ENCODE results near the gene TMEM86A. TPM values are rescaled to one million over a fixed set of nuclear protein-coding genes. Genes with fewer than 3 reads are reported as not detected.

The TMEM86A gene
- total and polyA plus RNA-seq, 3 experiments from 2014 or later = 0.54 to 1.3 (median 1.0) TPM

GRCh38 chr11:18736590-18737148 is 38.1 kb downstream of the TMEM86A start:
- ChIA-PET CTCF (interaction anchor here (1.3 kb wide), 1 partner anchor 15 kb away, joined by 4 read pairs; no protein-coding TSS in a partner anchor), POLR2A (no interaction called here)
- no peak for DNase-seq
- no peak overlapping the region for H3K27ac ChIP-seq (ENCODE audit: low read depth, low read length)
- Mint-ChIP-seq H3K4me1 (peaks cover 3 to 5% (median 4%) of the 10 kb centered on the region in 3 donors), H3K27ac (no peak overlapping the region), H3K27me3 (peaks cover 1 to 7% of the 10 kb centered on the region in 2 donors), H3K9me3 (no peaks in the 10 kb centered on the region), H3K36me3 (no peaks in the 10 kb centered on the region), H3K4me3 (no peak overlapping the region)
- no peaks in the 10 kb centered on the region for H3K36me3 ChIP-seq (ENCODE audit: insufficient read depth, low read length)
- H3K4me1 ChIP-seq (ENCODE audit: insufficient read depth, low read length) = no peaks in the 10 kb centered on the region
- no peaks in the 10 kb centered on the region for H3K9me3 ChIP-seq (ENCODE audit: low read length)
- H3K27me3 ChIP-seq (ENCODE audit: insufficient read depth, low read length, poor library complexity, severe bottlenecking) = no peaks in the 10 kb centered on the region
- no peak overlapping the region for H3K4me3 ChIP-seq (ENCODE audit: low read length)

DNA sequence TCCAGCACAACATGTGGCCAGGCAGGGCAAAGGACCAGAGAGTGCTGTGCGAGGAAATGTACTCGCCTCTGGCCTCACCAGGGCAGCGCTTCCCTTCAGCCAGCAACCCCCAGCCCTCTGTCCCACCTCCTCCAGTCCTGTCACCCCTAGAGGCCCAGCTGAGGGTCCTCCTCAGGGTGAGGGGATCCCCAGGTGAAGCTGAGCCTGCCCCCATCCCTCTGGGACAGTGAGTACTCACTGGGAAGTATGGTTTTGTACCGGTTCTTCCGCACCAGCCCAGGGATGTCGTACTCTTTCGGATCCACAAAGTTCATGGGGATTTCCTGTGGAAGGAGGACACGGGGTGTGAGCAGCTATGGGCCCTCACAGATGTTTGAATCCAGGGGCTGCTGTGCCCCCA is 39.1 kb downstream of the TMEM86A start:
- no peaks in the 10 kb centered on the region for H3K9me3 Mint-ChIP-seq
- no peak for DNase-seq
- Histone ChIP-seq H3K9me3 (ENCODE audit: low read length) (no peaks in the 10 kb centered on the region), H3K27ac (ENCODE audit: low read depth, low read length) (no peak overlapping the region), H3K36me3 (ENCODE audit: insufficient read depth, low read length) (no peaks in the 10 kb centered on the region), H3K27me3 (ENCODE audit: insufficient read depth, low read length, poor library complexity, severe bottlenecking) (no peaks in the 10 kb centered on the region), H3K4me1 (ENCODE audit: insufficient read depth, low read length) (no peaks in the 10 kb centered on the region), H3K4me3 (ENCODE audit: low read length) (no peak overlapping the region)
- peaks cover 1 to 7% of the 10 kb centered on the region in 2 donors for H3K27me3 Mint-ChIP-seq
- POLR2A ChIA-PET = no interaction called here
- no peaks in the 10 kb centered on the region for H3K4me1 Mint-ChIP-seq
- peak overlapping the region in 1 of 8 donors; percentile 14 for H3K27ac Mint-ChIP-seq
- no peak overlapping the region for H3K4me3 Mint-ChIP-seq
- no peaks in the 10 kb centered on the region for H3K36me3 Mint-ChIP-seq
- CTCF ChIA-PET = interaction anchor here (0.6 to 1.0 kb wide), 2 partner anchors 15 to 168 kb away, joined by 4 read pairs; no protein-coding TSS in a partner anchor

GRCh38 chr11:18739685-18740084 is 41.1 kb downstream of the TMEM86A start:
- Mint-ChIP-seq H3K4me3 (no peak overlapping the region), H3K36me3 (no peaks in the 10 kb centered on the region), H3K9me3 (no peaks in the 10 kb centered on the region), H3K27me3 (peaks cover 1 to 7% of the 10 kb centered on the region in 2 donors), H3K4me1 (no peaks in the 10 kb centered on the region), H3K27ac (no peak overlapping the region)
- no peak overlapping the region for H3K27ac ChIP-seq (ENCODE audit: low read depth, low read length)
- no peaks in the 10 kb centered on the region for H3K27me3 ChIP-seq (ENCODE audit: insufficient read depth, low read length, poor library complexity, severe bottlenecking)
- no peak for DNase-seq
- no peaks in the 10 kb centered on the region for H3K4me1 ChIP-seq (ENCODE audit: insufficient read depth, low read length)
- H3K36me3 ChIP-seq (ENCODE audit: insufficient read depth, low read length) = no peaks in the 10 kb centered on the region
- CTCF ChIA-PET = interaction anchor here (0.8 to 3.9 kb wide), 5 partner anchors 8 to 624 kb away, joined by 3 to 12 read pairs (median 6); no protein-coding TSS in a partner anchor
- no peak overlapping the region for H3K4me3 ChIP-seq (ENCODE audit: low read length)
- no peaks in the 10 kb centered on the region for H3K9me3 ChIP-seq (ENCODE audit: low read length)
- POLR2A ChIA-PET = no interaction called here

DNA sequence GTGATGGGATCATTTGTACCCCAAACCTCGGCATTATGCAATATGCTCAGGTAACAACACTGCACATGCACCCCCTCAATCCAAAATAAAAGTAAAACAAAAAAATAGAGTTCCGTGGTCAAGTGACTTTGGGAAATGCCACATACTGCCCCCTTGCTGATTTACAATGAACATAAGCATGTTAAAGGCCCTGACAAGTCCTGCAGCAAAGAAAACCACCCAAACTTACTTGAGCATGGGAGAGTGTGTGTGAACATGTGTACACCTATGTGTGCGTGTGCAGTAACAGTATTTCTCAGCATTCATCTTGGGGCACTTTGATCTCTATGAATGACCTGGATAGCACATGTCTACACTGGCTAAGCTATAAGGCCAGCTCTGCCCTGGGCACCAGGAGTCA is 43.2 kb downstream of the TMEM86A start:
- Mint-ChIP-seq H3K27me3 (peaks cover 0 to 4% of the 10 kb centered on the region in 2 donors), H3K9me3 (no peaks in the 10 kb centered on the region), H3K27ac (no peak overlapping the region), H3K4me1 (no peaks in the 10 kb centered on the region), H3K4me3 (no peak overlapping the region), H3K36me3 (no peaks in the 10 kb centered on the region)
- Histone ChIP-seq H3K4me3 (ENCODE audit: low read length) (no peak overlapping the region), H3K27ac (ENCODE audit: low read depth, low read length) (no peak overlapping the region), H3K9me3 (ENCODE audit: low read length) (no peaks in the 10 kb centered on the region), H3K27me3 (ENCODE audit: insufficient read depth, low read length, poor library complexity, severe bottlenecking) (no peaks in the 10 kb centered on the region), H3K36me3 (ENCODE audit: insufficient read depth, low read length) (no peaks in the 10 kb centered on the region), H3K4me1 (ENCODE audit: insufficient read depth, low read length) (no peaks in the 10 kb centered on the region)
- DNase-seq = no peak
- ChIA-PET CTCF (interaction anchor here (1.0 to 3.9 kb wide), 2 partner anchors 20 to 626 kb away, joined by 5 to 12 read pairs; no protein-coding TSS in a partner anchor), POLR2A (no interaction called here)

DNA sequence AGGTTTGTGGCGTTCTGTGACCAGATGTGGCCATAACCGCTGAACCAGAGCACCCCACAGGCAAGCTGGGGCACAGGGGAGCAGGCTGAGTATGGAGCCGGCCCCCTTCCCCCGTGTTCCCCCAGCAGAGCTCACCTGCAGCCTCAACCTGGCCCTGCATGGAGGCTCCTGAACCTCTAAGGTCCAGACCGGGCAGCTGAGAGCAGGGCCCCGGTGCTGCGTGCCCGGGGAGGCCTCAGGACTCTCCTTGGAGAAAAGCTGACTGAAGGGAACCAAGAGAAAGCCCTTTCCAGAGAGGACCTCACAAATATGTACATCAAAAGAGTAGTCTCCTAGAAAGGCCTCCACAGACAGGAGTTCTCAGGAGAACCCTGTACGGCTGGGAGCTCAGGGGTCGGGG is 44.8 kb downstream of the TMEM86A start:
- Mint-ChIP-seq H3K4me3 (no peak overlapping the region), H3K4me1 (no peaks in the 10 kb centered on the region), H3K9me3 (no peaks in the 10 kb centered on the region), H3K27ac (no peak overlapping the region), H3K36me3 (no peaks in the 10 kb centered on the region), H3K27me3 (peaks cover 0 to 4% of the 10 kb centered on the region in 2 donors)
- Histone ChIP-seq H3K36me3 (ENCODE audit: insufficient read depth, low read length) (no peaks in the 10 kb centered on the region), H3K9me3 (ENCODE audit: low read length) (no peaks in the 10 kb centered on the region), H3K4me1 (ENCODE audit: insufficient read depth, low read length) (no peaks in the 10 kb centered on the region), H3K27ac (ENCODE audit: low read depth, low read length) (no peak overlapping the region), H3K4me3 (ENCODE audit: low read length) (no peak overlapping the region), H3K27me3 (ENCODE audit: insufficient read depth, low read length, poor library complexity, severe bottlenecking) (no peaks in the 10 kb centered on the region)
- DNase-seq = no peak
- POLR2A ChIA-PET = no interaction called here
- CTCF ChIA-PET = interaction anchor here (1.0 to 1.9 kb wide), 3 partner anchors 12 to 628 kb away, joined by 3 to 5 read pairs (median 4); no protein-coding TSS in a partner anchor

DNA sequence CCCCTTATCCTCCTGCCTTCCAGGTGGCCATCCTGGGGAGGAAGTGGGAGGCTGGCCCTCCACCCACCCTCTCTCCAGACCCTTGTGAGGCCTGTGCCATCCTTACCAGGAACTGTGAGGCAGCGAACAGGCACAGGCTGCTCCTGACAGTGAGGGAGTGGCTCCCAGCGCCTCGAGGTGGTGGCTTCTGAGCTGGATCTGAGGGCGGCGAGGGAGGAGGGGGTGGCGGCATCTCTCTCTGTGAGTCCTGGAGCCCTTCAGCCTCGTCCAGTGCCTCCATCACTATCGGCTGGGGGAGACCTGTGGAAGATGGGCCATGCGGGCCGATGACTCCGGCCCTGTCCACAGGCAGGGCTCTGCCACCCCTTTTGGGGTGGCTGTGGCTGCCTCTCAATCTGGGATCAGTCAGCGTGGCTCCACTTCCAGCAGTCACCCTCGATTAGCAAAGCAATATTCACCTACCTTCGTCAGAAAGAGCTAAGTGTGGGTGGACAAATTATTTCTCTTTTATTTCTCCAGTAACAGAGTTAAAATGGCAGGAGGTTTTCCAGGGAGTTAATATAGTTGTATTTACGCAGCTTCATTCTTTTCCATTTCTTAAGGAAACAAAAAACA is 45.4 kb downstream of the TMEM86A start:
- Mint-ChIP-seq H3K27me3 (peaks cover 0 to 3% of the 10 kb centered on the region in 2 donors), H3K9me3 (no peaks in the 10 kb centered on the region), H3K36me3 (no peaks in the 10 kb centered on the region), H3K27ac (no peak overlapping the region), H3K4me3 (no peak overlapping the region), H3K4me1 (no peaks in the 10 kb centered on the region)
- Histone ChIP-seq H3K27me3 (ENCODE audit: insufficient read depth, low read length, poor library complexity, severe bottlenecking) (no peaks in the 10 kb centered on the region), H3K4me1 (ENCODE audit: insufficient read depth, low read length) (no peaks in the 10 kb centered on the region), H3K4me3 (ENCODE audit: low read length) (no peak overlapping the region), H3K36me3 (ENCODE audit: insufficient read depth, low read length) (no peaks in the 10 kb centered on the region), H3K9me3 (ENCODE audit: low read length) (no peaks in the 10 kb centered on the region), H3K27ac (ENCODE audit: low read depth, low read length) (no peak overlapping the region)
- ChIA-PET POLR2A (interaction anchor here (0.7 kb wide), 1 partner anchor 22 kb away, joined by 3 read pairs; no protein-coding TSS in a partner anchor), CTCF (interaction anchor here (1.1 to 1.9 kb wide), 2 partner anchors 12 to 629 kb away, joined by 4 to 5 read pairs; no protein-coding TSS in a partner anchor)
- no peak for DNase-seq

DNA sequence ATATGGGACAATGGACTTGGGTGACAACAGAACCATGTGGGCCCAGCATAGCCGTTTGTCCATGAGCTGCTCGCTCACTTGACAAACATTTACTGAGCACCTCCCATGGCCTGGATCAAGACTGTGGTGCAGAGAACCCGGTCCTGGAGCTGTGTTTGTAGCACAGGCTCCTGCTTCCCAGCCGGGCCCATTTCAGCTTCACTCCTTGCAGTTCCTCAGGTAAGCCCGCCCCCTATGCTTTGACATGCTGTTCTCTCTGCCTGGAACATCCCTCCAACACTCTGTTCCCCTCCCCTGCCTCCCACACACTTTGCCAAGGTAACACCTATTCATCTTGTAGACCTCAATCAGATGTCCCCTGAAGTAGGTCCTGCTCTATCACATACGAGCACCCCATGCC is 46.7 kb downstream of the TMEM86A start:
- ChIA-PET CTCF (interaction anchor here (0.9 to 1.5 kb wide), 3 partner anchors 14 to 205 kb away, joined by 3 read pairs; no protein-coding TSS in a partner anchor), POLR2A (no interaction called here)
- Mint-ChIP-seq H3K27me3 (peaks cover 2 to 3% of the 10 kb centered on the region in 2 donors), H3K36me3 (no peaks in the 10 kb centered on the region), H3K4me3 (no peak overlapping the region), H3K27ac (no peak overlapping the region), H3K9me3 (no peaks in the 10 kb centered on the region), H3K4me1 (no peaks in the 10 kb centered on the region)
- DNase-seq = no peak
- H3K27me3 ChIP-seq (ENCODE audit: insufficient read depth, low read length, poor library complexity, severe bottlenecking) = no peaks in the 10 kb centered on the region
- no peaks in the 10 kb centered on the region for H3K36me3 ChIP-seq (ENCODE audit: insufficient read depth, low read length)
- no peaks in the 10 kb centered on the region for H3K4me1 ChIP-seq (ENCODE audit: insufficient read depth, low read length)
- H3K4me3 ChIP-seq (ENCODE audit: low read length) = no peak overlapping the region
- H3K9me3 ChIP-seq (ENCODE audit: low read length) = no peaks in the 10 kb centered on the region
- H3K27ac ChIP-seq (ENCODE audit: low read depth, low read length) = no peak overlapping the region

- H3K36me3 Mint-ChIP-seq = no peaks in the 10 kb centered on the region
- H3K4me3 ChIP-seq (ENCODE audit: low read length) = no peak overlapping the region
- no peak for DNase-seq
- no peaks in the 10 kb centered on the region for H3K36me3 ChIP-seq (ENCODE audit: insufficient read depth, low read length)
- no peak overlapping the region for H3K4me3 Mint-ChIP-seq
- H3K27me3 Mint-ChIP-seq = peaks cover 5 to 18% of the 10 kb centered on the region in 2 donors
- no peaks in the 10 kb centered on the region for H3K9me3 Mint-ChIP-seq
- H3K9me3 ChIP-seq (ENCODE audit: low read length) = no peaks in the 10 kb centered on the region
- ChIA-PET POLR2A (no interaction called here), CTCF (interaction anchor here (0.8 kb wide), 1 partner anchor 9 kb away, joined by 3 read pairs; no protein-coding TSS in a partner anchor)
- H3K4me1 Mint-ChIP-seq = no peaks in the 10 kb centered on the region
- no peaks in the 10 kb centered on the region for H3K4me1 ChIP-seq (ENCODE audit: insufficient read depth, low read length)
- H3K27ac ChIP-seq (ENCODE audit: low read depth, low read length) = no peak overlapping the region
- no peak overlapping the region for H3K27ac Mint-ChIP-seq
- no peaks in the 10 kb centered on the region for H3K27me3 ChIP-seq (ENCODE audit: insufficient read depth, low read length, poor library complexity, severe bottlenecking)
These were observed 50.3 kb downstream of the TMEM86A start for GRCh38 chr11:18748766-18749365.
